GM19324 (cell line): ENCODE results near the gene LRP2.

Source experiments
- ATAC-seq: cut with Tn5 transposase; IDR thresholded peaks from one replicate; pipeline ENCODE4 v1.9.1; 2021; ENCODE audit warnings: mild to moderate bottlenecking, moderate library complexity; ENCODE audit not compliant: unreplicated experiment, low FRiP score

Gene LRP2

GRCh38 chr2:169185711-169186110, 176.6 kb downstream of the LRP2 start:
- no peak for ATAC-seq

GRCh38 chr2:169184074-169184473, 178.3 kb downstream of the LRP2 start:
- ATAC-seq = no peak

GRCh38 chr2:169182573-169182972, 179.8 kb downstream of the LRP2 start:
- ATAC-seq = no peak

- ATAC-seq = no peak
Observed at GRCh38 chr2:169178804-169179390, 183.4 kb downstream of the LRP2 start.

GRCh38 chr2:169178364-169178763, 184.0 kb downstream of the LRP2 start:
- ATAC-seq = no peak

GRCh38 chr2:169175112-169175511, 187.2 kb downstream of the LRP2 start:
- ATAC-seq = no peak

GRCh38 chr2:169173876-169174275, 188.5 kb downstream of the LRP2 start:
- no peak for ATAC-seq

GRCh38 chr2:169172914-169173313, 189.4 kb downstream of the LRP2 start:
- ATAC-seq = no peak

- no peak for ATAC-seq
Observed at GRCh38 chr2:169172151-169172735, 190.1 kb downstream of the LRP2 start.

GRCh38 chr2:169165791-169166190, 196.5 kb downstream of the LRP2 start:
- no peak for ATAC-seq

GRCh38 chr2:169164311-169164710, 198.0 kb downstream of the LRP2 start:
- ATAC-seq = no peak

- no peak for ATAC-seq
Observed at GRCh38 chr2:169162613-169163012, 199.7 kb downstream of the LRP2 start.

GRCh38 chr2:169160926-169161481, 201.3 kb downstream of the LRP2 start:
- ATAC-seq = no peak

- no peak for ATAC-seq
Observed at GRCh38 chr2:169159686-169160085, 202.6 kb downstream of the LRP2 start.

- ATAC-seq = no peak
Observed at GRCh38 chr2:169158874-169159273, 203.5 kb downstream of the LRP2 start.

- ATAC-seq = no peak
Observed at GRCh38 chr2:169146220-169146619, 216.1 kb downstream of the LRP2 start.

- no peak for ATAC-seq
Observed at GRCh38 chr2:169143998-169144397, 218.3 kb downstream of the LRP2 start.

GRCh38 chr2:169141713-169142352, 220.5 kb downstream of the LRP2 start:
- no peak for ATAC-seq

GRCh38 chr2:169139993-169140767, 222.2 kb downstream of the LRP2 start:
- no peak for ATAC-seq

- ATAC-seq = no peak
Observed at GRCh38 chr2:169139145-169139544, 223.2 kb downstream of the LRP2 start.

- ATAC-seq = no peak
Observed at GRCh38 chr2:169137924-169138323, 224.4 kb downstream of the LRP2 start.
